Measurements from ENCODE around the gene GCNT3.
"Not testable (repeated sequence)": the region's sequence is repeated elsewhere in the genome, so short reads cannot be mapped to it uniquely, and the experiment has no call there.

GCNT3 gene

DNA sequence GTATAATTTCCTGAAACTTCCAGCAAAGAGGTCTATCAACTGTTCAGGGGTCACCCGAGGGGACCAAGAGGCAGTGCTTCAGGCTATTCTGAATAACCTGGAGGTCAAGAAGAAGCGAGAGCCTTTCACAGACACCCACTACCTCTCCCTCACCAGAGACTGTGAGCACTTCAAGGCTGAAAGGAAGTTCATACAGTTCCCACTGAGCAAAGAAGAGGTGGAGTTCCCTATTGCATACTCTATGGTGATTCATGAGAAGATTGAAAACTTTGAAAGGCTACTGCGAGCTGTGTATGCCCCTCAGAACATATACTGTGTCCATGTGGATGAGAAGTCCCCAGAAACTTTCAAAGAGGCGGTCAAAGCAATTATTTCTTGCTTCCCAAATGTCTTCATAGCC is 6.8 kb downstream of the GCNT3 start:
- DNase-seq, result no peak

DNA sequence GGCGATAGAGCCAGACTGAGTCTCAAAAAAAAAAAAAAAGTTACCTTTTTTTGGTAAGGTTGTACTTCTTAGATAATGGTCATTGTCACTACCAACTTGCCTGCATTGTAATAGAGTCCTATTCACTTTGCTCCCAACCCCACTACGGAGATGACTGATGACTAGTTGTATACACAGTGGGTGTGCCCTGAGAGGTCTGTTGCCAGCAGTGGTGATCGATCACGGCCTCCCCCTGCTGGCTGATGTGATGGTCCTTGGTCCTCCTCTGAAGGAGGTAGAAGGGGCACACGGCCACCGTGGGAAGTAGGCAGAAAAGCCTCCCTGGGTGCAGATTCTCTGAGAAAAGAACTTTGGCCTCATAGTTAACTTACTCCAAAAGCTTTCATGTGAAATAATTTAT is 10.7 kb downstream of the GCNT3 start:
- DNase-seq, result no peak

DNA sequence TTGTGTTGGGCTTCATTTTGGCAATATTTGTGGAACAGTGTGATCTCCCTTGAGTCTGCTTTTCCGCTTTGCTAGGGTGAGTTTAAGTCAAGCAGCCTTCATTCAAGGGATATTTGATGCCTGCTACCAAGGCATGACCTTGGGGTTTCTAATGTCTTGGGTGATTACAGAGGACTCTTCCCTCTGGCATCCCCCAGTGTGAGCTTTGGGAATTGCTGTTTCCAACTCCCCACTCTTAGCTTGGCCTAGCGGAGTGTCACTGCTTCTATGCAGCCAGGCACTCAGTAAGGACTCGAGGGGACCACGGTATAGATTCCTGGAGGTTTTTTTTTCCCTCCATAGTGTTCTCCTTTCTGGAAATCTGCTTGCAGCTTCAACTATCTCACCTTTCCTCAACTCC is 21.1 kb downstream of the GCNT3 start:
- no peak for DNase-seq

DNA sequence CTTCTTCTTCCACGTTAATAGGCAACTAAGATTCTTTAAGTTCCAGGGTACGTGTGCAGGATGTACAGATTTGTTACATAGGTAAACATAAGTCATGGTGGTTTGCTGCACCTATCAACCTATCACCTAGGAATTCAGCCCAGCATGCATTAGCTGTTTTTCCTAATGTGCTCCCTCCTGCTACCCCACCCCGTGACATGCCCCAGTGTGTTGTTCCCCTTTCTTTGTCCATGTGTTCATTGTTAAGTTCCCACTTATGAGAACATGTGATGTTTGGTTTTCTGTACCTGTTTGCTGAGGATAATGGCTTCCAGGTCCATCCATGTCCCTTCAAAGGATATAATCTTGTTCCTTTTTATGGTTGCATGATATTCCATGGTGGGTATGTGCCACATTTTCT is 24.6 kb downstream of the GCNT3 start:
- DNase-seq, result no peak

DNA sequence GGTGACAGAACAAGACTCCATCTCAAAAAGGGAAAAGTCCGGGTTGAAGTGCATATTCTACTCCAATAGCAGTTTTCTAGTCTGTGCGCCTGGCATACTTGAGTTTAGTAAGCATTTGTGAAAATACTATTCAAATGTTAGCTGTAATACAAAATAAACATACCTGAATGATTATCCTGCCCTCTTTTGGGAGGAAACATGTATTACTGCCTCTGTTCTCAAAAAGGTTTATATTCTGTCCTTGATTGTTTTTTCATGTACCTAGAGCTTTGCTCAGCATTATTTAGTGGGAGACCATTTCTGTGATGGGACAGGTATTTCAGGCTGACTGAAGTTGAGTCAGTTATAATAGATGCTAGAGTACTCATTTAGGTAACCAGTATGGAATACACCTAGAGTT is 25.9 kb downstream of the GCNT3 start:
- DNase-seq, result not testable (repeated sequence)

DNA sequence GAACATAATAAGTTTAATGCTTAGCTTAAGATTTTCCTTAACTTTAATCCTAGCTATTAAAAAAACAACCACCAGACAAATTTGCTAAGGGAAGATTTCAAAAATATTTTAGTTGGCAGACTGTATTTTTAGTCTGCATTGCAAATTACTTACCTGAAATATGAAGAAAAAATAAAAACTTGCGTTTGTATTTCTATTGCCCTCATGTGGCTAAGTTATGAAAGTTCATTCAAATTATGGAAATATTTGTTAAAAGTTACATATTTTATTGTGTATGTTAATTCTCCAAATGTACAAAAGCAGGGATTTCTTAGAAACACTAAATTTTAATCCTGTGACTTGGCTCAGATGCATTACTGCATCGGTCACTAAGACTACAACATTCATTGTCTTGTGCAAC is 30.8 kb downstream of the GCNT3 start:
- DNase-seq, result no peak

DNA sequence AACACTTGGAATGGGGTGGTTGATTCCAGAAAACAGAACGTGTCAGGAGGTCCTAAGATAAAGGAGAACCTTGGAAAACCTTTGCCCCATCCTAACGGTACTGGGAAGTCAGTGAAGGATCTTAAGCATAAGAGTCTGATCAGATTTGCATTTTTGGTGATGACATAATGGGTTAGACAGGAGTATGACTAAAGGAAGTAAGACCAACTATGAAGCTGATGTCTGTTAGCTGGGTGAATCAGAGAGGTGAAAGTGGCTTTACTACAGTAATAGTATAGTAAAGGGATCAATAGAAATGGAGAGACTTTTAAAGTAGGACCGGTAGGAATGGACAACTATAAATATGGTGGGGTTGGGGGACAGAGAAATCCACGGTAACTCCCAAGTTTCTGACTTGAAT is 33.2 kb downstream of the GCNT3 start:
- DNase-seq, result no peak

DNA sequence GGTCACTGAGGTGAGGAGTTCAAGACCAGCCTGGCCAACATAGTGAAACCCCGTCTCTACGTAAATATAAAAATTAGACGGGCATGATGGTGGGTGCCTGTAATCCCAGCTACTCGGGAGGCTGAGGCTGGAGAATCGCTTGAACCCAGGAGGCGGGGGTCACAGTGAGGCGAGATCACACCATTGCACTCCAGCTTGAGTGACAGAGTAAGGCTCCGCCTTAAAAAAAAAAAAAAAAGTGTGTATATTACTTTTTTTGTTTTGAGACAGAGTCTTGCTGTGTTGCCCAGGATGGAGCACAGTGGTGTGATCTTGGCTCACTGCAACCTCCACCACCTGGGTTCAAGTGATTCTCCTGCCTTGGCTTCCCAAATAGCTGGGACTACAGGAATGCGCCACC is 34.2 kb downstream of the GCNT3 start:
- not testable (repeated sequence) for DNase-seq

DNA sequence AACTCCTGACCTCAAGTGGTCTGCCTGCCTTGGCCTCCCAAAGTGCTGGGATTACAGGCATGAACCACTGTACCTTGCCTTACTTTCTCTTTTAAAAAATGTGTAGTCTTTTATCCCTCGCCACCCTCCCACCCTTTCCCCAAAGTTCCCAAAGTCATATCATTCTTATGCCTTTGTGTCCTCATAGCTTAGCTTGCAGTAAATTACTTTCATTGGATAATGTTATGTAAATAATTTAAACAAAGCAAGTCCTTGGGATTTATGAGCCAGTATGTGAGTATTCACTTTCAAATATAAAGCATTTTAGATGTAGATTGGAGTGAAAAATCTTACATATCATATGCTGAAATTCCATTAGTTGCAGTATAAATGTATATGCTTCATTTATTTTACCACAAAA is 34.7 kb downstream of the GCNT3 start:
- DNase-seq, result no peak

DNA sequence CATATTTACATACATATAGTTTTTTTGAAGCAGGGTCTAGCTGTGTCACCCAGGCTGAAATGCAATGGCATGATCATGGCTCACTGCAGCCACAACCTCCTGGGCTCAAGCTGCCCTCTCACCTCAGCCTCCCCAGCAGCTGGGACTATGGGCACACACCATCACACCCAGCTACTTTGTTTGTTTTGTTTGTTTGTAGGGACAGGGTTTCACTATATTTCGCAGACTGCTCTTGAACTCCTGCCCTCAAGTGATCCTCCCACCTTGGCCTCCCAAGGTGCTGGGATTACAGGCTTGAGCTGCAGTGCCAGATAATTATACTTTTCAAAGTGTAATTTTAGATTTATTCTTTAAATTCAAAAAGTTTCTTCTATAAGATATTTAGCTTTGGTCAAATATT is 35.5 kb downstream of the GCNT3 start:
- DNase-seq, result no peak

DNA sequence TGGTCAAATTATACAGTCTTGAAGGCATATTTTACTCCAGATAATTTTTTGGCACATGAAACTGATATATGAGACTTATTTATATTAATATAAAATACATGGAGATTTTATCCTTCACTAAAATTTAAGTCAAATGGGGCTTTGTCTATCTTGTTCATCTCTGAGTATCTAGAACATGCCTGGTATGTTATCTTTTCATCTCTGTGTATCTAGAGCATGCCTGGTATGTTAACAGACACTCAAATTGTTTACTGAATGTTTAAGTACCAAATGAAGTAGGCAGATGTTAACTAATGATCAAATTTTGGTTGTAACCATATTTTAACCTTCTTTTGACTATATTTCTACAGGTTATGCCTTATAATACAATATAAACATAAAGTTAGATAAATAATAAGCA is 38.0 kb downstream of the GCNT3 start:
- DNase-seq, result no peak

DNA sequence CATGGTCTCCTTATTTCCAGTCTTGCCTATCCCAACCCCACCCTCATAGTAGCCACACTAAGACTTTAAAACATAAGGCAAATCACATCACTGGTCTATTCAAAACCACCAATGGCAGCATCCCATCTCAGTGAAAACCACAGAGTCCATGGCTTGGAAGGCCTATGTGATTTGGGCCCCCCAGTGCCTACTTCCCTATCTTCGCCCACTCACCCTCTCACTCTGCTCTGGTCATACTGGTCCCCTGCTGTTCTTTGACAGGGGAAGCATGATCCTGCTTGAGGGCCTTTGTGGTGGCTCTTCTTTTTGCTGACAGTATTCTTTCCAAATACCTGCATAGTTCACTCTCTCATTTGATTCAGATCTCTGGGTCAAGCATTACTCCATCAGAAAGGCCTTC is 42.5 kb downstream of the GCNT3 start:
- no peak for DNase-seq

DNA sequence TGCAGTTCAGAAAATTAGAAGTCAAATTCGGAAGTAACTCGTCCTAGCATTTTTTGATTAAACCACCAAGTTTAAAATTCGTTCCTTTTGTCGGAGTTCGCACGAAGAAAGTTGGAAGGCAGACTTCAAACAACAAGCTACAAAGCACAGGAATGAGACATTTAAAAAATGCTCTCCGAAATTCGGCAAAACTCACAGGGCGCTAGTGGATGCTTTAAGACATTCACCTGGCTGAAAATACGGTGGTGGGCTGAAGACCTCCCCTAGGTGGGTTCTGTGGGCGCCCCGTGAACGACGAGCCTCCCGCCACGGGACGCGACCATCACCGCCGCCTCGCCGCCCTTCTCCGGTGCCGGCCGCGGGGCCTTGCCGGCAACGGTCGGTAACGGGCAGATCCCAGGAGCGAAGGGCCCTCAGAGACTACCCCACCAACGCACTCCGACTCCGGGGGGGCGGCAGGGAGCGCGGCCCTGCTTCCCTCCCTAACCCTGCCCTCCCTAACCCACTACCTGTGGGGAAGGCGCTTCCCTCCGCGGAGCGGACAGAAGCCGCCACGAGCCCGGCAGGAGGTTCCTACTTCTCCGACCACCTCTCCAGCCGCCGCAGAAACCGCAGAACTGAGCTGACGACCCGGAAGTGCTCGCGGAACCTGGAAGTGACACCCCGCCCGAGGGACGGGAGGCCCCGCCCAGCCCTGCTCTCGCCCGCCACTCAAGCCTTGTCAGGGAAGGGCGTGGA is 45.5 kb downstream of the GCNT3 start, which contains the start of gene GTF2A2:
GTF2A2 (minus strand) TSS at position 619 of the 738 bp plus-strand sequence. CDS start 5,238 bp downstream, outside the sequence.
- peak; percentile 93 for DNase-seq

DNA sequence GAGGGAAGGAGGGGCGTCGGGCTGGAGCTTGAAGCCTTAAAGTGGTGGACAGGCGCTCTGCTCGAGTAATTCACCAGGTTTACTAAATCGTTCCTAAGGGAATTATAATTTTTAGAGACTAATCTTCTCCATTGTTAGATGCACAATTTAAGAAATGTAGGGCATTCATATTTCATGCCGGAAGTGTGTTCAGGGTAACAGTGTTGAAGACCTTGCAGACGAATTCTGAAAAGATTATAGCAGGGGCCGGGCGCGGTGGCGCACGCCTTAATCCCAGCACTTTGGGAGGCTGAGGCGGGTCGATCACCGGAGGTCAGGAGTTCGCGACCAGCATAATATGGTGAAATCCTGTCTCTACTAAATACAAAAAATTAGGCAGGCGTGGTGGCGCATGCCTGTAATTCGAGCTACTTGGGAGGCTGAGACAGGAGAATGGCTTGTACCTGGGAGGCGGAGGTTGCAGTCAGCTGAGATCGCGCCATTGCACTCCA is 46.1 kb downstream of the GCNT3 start:
- DNase-seq, result no peak

DNA sequence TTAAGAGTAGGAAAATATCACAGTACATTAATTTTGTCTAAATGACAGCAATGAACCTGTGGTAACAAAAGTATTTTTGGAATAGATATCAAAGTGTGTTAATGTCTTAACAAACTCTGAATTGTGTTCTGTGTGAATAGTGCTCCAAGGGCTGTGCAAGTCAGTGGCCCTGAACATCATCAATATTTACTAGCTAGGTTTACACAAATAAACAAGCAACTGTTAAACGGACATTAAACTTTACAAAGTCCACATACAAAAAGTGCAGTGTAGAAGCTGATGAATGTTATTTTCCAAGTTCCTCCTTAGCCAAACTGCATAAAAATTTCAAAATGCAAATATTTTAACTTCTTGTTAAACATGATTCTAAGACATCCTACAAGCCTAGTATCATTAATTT is 47.8 kb downstream of the GCNT3 start:
- DNase-seq, result no peak

DNA sequence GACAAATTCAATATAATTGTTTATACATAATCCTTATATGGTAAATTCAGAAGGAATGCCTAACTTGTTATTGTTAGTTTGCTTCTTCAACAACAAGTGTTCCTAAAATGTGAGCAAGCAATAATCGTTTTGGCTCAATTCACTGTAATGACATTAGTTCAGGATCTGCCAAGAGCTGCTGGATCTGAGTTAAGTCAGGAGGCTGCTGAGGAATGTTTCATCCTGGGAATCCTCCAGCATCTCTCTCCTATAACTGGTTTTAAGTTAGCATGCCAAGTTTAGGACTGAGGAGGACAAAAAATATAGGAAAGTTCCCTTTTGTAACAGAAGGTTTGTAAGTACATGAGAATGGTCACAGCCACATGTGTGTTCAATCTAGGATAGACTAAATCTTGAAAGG is 50.7 kb downstream of the GCNT3 start:
- DNase-seq, result no peak

DNA sequence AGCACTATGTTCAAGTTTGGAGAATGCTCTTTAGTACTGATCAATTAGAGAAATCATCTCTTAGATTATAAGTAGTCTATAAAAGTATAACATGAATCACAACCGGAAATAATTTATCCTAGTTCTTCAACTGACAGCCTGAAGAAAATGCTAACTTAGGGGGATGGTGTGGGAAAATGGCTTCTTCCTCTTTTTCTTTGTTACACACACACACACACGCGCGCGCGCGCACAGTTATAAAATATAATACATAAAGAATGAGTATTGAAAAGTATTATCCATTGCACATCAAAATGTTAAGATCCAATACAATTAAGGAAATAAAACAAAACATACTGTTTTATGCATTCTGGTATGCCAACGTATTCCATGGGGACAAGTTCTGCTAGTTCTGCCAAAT is 57.0 kb downstream of the GCNT3 start:
- DNase-seq, result no peak
